ENCODE results near the gene FGF18.

GRCh38 chr5:171457208-171457981 lies 37.9 kb downstream of the FGF18 start:
- TF ChIP-seq CTCF (conservative IDR thresholded peaks at IDR 0.05; ENCODE audit: low read depth, low read length) (no peak), NFE2L2 (IDR thresholded peaks at IDR 0.05; ENCODE audit: low read depth, low read length) (no peak)
